Colon (tissue), 2 donors: ENCODE measurements around the gene PXMP2.

ENCODE experiments used
- FAIRE-seq: peaks from 2 replicates; lab custom pipeline; 2012; peaks lifted over from hg19 to GRCh38; lab: Jason Lieb, UNC
- donor health status: control.
- donor health status: control.

PXMP2 gene

GRCh38 chr12:132754160-132754932, 67.0 kb downstream of the PXMP2 start:
- no peak for FAIRE-seq
